ENCODE results near the gene PARP8. TPM values are rescaled to one million over a fixed set of nuclear protein-coding genes. Genes with fewer than 3 reads are reported as not detected.
A peak's percentile ranks its signal among the peaks of the same experiment; 100 is the strongest.

Gene PARP8
- total RNA-seq, 2 experiments from 2014 or later, result 100 to 110 TPM

DNA sequence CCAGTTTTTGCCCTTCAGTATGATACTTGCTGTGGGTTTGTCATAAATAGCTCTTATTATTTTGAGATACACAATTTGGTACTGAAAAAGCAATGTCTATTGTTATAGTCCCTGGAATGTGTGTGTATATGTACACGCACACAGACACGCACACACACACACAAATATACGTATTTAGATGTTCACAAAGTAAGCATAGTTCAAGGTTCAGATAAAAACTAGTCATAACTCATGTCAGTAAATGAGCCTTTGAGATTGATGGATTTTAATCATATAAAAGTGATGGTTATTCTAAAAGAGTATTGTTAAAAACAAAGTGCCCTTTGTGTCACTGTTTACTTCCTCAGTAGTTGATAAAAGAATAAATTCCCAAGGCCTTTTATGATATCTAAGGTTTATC lies 147.3 kb downstream of the PARP8 start:
- POLR2A ChIA-PET, result no interaction called here
- Mint-ChIP-seq H3K9me3 (peaks cover 4% of the 10 kb centered on the region), H3K36me3 (ENCODE audit: low read depth) (peaks cover 46% of the 10 kb centered on the region), H3K4me3 (no peak overlapping the region), H3K27me3 (no peaks in the 10 kb centered on the region), H3K4me1 (no peaks in the 10 kb centered on the region), H3K27ac (peak overlapping the region; percentile 50)
- CTCF ChIA-PET, result no interaction called here
- no peak for DNase-seq

DNA sequence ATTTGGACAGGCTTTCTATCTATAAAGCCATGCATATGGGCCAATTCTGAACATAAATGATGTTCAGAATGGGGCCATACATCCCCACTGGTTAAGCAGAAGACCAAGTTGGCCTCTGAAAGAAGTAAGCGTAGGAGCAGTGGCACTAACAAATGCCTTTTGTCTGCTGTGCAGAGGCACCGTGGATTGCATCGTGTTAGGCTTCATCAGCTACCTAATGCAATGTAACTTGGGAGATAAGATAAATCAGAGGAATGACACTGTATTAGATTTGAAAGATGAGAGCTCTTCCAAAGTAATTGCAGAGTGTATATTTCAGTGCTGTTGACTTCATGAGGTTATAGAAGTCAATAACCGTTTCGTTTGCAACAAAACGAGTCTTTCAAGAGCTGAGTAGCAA lies 148.1 kb downstream of the PARP8 start:
- ChIA-PET POLR2A (no interaction called here), CTCF (no interaction called here)
- H3K4me3 Mint-ChIP-seq, result no peak overlapping the region
- no peak for DNase-seq
- H3K9me3 Mint-ChIP-seq, result peaks cover 4% of the 10 kb centered on the region
- peaks cover 51% of the 10 kb centered on the region for H3K36me3 Mint-ChIP-seq (ENCODE audit: low read depth)
- no peak overlapping the region for H3K27ac Mint-ChIP-seq
- no peaks in the 10 kb centered on the region for H3K27me3 Mint-ChIP-seq
- H3K4me1 Mint-ChIP-seq, result no peaks in the 10 kb centered on the region

DNA sequence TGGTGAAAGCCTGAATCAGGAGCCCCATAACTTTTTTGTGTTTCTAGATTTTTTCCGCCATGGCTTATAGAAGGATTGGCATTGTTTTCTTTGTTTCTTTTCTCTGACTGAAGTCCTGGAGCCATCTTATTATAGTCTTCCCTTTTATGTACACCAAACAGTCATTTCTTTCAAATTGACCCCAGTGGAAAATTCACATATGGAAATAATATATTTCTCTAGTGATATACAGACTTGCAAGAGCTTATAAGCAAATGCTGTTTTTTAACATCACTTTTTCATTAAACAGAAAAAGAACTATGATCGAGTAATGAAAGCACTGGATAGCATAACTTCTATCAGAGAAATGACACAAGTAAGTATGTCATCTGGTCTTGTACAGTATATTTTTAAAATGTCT lies 155.6 kb downstream of the PARP8 start:
- Mint-ChIP-seq H3K4me3 (no peak overlapping the region), H3K36me3 (ENCODE audit: low read depth) (peaks cover 67% of the 10 kb centered on the region), H3K9me3 (no peaks in the 10 kb centered on the region), H3K27me3 (no peaks in the 10 kb centered on the region), H3K27ac (no peak overlapping the region), H3K4me1 (no peaks in the 10 kb centered on the region)
- no peak for DNase-seq
- ChIA-PET CTCF (no interaction called here), POLR2A (no interaction called here)

DNA sequence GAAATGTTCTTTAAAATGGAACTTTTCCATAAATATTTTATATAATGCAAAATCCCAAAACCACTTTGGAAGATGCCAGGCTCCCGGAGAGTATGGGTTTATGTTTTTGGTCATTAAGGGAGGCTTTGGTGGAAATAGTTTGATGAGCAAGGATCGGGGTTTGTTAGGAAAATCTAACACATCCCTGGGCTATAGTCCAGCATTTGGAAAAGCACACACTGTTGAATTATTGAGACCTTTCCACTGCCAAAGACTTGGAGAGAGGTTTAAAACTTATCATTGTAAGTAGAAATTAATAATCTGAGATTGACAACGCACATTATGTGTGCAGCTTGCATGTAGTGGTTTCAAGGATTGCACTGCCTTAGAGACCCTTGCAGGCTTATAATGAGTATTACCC lies 156.3 kb downstream of the PARP8 start:
- no peaks in the 10 kb centered on the region for H3K27me3 Mint-ChIP-seq
- H3K27ac Mint-ChIP-seq, result no peak overlapping the region
- peaks cover 69% of the 10 kb centered on the region for H3K36me3 Mint-ChIP-seq (ENCODE audit: low read depth)
- no peak overlapping the region for H3K4me3 Mint-ChIP-seq
- ChIA-PET POLR2A (no interaction called here), CTCF (no interaction called here)
- no peaks in the 10 kb centered on the region for H3K4me1 Mint-ChIP-seq
- H3K9me3 Mint-ChIP-seq, result no peaks in the 10 kb centered on the region
- no peak for DNase-seq

DNA sequence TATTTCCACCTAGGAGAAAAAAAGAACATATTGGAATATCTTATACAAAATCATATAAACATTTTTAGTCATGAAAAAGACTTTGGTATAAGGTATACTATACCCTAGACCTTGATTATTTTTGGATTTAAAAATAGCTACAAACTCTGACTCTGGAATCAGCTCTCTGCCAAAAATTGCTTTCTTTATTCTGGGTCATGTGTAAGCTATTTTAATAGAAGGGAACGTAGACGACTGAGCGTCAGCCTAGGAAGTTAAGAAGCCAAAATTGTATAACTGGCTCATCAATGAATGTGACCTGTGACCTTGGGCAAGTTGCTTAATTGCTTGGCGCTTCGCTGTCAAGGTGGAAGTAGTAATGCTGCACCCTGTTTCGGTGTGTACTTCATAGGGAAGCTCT lies 157.1 kb downstream of the PARP8 start:
- POLR2A ChIA-PET, result no interaction called here
- Mint-ChIP-seq H3K4me1 (no peaks in the 10 kb centered on the region), H3K36me3 (ENCODE audit: low read depth) (peaks cover 73% of the 10 kb centered on the region), H3K9me3 (no peaks in the 10 kb centered on the region), H3K4me3 (no peak overlapping the region), H3K27ac (no peak overlapping the region), H3K27me3 (no peaks in the 10 kb centered on the region)
- CTCF ChIA-PET, result no interaction called here
- no peak for DNase-seq

DNA sequence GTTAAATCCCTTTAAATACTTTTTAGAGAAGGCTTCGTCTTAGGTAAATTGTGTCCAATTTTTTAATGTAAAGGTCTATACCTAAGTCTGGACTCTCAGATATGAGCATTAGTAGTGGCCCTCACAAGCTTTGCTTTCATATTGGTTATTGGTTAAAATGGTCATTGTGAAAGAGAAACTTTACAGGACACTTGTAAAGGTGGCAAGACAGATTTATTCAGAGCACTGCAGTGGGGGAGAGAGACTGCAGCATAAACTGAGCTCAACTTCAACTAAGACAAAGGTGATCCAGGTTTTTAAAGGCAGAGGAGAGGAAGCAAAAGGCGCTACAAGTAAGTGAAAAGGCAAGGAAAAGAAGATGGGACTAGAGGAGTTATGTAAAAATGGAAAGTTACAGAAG lies 157.7 kb downstream of the PARP8 start:
- Mint-ChIP-seq H3K4me3 (no peak overlapping the region), H3K27me3 (no peaks in the 10 kb centered on the region), H3K4me1 (no peaks in the 10 kb centered on the region), H3K9me3 (no peaks in the 10 kb centered on the region), H3K36me3 (ENCODE audit: low read depth) (peaks cover 72% of the 10 kb centered on the region), H3K27ac (no peak overlapping the region)
- ChIA-PET POLR2A (no interaction called here), CTCF (no interaction called here)
- DNase-seq, result no peak

DNA sequence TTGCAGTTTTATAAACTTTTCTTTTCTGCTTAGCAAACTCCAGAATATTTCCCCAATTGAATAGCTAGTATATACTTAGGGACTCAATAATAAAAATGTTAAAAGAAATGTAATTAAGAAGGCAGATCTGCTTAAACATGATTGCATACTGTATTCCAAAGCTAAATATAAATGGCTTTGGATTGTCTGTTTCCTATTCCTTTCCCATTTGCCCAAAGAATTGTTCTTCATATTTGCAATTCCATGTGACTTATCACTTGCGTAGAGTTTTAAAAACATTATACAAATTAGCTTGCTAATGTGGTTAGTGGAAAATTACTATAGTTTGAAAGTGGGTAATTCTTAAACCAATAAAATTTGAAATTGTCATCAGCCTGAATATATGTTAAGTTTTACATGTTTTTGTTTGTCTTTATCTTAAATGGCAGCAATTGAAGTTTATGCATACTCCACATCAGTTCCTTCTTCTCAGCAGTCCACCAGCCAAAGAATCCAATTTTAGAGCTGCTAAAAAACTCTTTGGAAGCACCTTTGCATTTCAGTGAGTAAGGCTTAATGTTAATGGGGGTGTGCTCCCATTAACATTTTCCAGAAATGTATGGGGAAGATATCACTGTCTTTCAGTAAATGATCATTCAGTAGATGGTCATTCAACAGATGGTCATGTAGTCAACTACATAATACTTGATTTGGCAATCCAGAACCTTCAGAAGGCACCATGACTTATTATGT lies 161.2 kb downstream of the PARP8 start:
- H3K4me1 Mint-ChIP-seq, result no peaks in the 10 kb centered on the region
- no peak overlapping the region for H3K27ac Mint-ChIP-seq
- H3K4me3 Mint-ChIP-seq, result no peak overlapping the region
- ChIA-PET CTCF (no interaction called here), POLR2A (no interaction called here)
- no peaks in the 10 kb centered on the region for H3K9me3 Mint-ChIP-seq
- H3K36me3 Mint-ChIP-seq (ENCODE audit: low read depth), result peaks cover 55% of the 10 kb centered on the region
- no peak for DNase-seq
- no peaks in the 10 kb centered on the region for H3K27me3 Mint-ChIP-seq

DNA sequence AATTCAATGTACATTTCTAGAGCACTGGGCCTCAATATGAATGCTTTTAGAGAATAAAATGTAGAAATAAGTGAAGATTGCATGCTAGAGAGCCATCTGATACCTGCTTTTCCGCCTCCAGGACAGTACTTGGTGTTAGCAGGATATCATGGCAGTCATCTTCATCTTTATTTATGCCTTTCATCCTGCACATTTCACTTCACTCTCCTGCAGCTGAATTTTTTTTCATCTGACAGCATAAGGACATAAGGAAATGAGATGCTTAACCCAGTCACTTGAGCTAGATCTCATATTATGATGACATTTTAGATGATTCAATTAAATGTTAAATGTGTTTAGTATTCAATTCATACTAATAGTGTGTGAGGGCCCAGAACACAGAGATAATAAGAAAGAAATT lies 162.6 kb downstream of the PARP8 start:
- Mint-ChIP-seq H3K27ac (no peak overlapping the region), H3K4me3 (no peak overlapping the region), H3K9me3 (no peaks in the 10 kb centered on the region), H3K4me1 (no peaks in the 10 kb centered on the region), H3K27me3 (no peaks in the 10 kb centered on the region), H3K36me3 (ENCODE audit: low read depth) (peaks cover 47% of the 10 kb centered on the region)
- POLR2A ChIA-PET, result no interaction called here
- DNase-seq, result no peak
- CTCF ChIA-PET, result no interaction called here

DNA sequence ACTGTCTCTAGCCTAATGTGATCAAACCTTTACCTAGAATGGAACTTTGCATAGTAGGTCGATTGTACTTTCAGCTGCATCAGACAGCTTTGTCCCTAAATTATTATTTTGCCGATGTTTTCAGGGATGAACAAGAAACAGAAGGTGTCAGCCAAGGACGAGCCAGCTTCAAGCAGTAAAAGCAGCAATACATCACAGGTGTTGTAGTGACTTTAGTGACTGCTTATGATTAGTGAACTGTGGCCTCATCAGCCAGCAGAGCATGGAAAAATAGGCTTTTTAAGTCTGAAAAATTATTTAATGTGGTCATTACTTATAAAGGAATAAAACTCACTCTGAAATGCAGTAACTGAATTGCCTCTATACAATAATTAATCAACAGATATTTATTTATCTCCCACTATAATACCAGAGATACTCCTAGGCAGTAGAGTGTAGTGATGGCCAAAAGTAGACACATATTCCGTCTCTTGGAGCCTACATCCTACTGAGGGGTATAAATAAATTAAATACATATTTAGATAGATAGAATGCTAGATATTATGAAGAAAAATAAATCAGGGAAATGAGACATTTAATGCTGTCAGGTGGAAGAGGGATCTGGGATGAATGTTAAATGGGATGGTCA lies 166.3 kb downstream of the PARP8 start:
- peaks cover 48% of the 10 kb centered on the region for H3K36me3 Mint-ChIP-seq (ENCODE audit: low read depth)
- CTCF ChIA-PET, result no interaction called here
- H3K9me3 Mint-ChIP-seq, result no peaks in the 10 kb centered on the region

DNA sequence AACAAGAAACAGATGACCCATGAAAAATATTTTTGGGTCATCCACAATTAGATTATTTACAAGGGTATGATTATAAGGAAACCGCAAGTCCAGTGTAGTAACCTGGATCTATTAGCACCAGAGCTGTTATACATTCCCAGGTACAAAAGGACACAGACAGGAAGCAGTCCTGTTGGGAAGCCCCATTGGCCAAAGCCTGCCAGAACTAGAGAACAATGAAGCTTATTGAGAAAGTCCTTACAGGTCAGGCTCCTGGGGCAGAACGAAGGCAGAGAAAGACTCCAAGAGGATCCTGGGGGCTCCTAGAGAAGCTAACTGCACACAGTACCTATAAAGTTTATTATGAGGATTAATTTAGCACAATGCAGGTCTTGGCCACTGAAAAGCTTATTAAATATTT lies 169.9 kb downstream of the PARP8 start:
- peaks cover 50% of the 10 kb centered on the region for H3K36me3 Mint-ChIP-seq (ENCODE audit: low read depth)

More for the DNA sequence above, 166.3 kb downstream of the PARP8 start:
- POLR2A ChIA-PET, result no interaction called here
- DNase-seq, result no peak
- no peaks in the 10 kb centered on the region for H3K27me3 Mint-ChIP-seq
- H3K27ac Mint-ChIP-seq, result no peak overlapping the region
- no peaks in the 10 kb centered on the region for H3K4me1 Mint-ChIP-seq
- H3K4me3 Mint-ChIP-seq, result no peak overlapping the region

DNA sequence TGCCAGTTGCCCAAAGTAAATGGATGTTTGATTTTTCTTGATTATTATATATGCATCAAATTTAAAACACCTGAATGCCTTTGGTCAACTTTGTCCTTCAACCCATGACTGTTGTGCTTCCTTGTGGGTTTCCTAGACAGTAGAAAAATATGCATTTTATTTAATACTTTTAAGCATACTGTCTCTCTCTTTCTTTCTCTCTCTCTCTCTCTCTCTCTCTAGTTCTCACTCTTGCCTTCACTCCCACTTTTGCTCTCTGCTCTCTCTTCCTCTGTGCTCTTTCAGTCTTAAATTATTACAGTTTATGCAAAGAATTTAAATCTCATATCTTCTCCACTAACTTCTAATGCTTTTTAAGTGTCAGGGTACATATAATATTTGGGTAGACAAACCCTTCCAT lies 173.0 kb downstream of the PARP8 start:
- Mint-ChIP-seq H3K4me1 (no peaks in the 10 kb centered on the region), H3K9me3 (no peaks in the 10 kb centered on the region), H3K36me3 (ENCODE audit: low read depth) (peaks cover 57% of the 10 kb centered on the region), H3K4me3 (no peak overlapping the region), H3K27me3 (no peaks in the 10 kb centered on the region), H3K27ac (no peak overlapping the region)
- no peak for DNase-seq
- CTCF ChIA-PET, result no interaction called here
- POLR2A ChIA-PET, result no interaction called here

More for the DNA sequence above, 169.9 kb downstream of the PARP8 start:
- no peaks in the 10 kb centered on the region for H3K9me3 Mint-ChIP-seq
- no peaks in the 10 kb centered on the region for H3K27me3 Mint-ChIP-seq
- ChIA-PET CTCF (interaction anchor here (1.0 kb wide), 1 partner anchor 20 kb away, joined by 3 read pairs; no protein-coding TSS in a partner anchor), POLR2A (no interaction called here)
- no peaks in the 10 kb centered on the region for H3K4me1 Mint-ChIP-seq
- no peak overlapping the region for H3K27ac Mint-ChIP-seq
- no peak for DNase-seq
- H3K4me3 Mint-ChIP-seq, result no peak overlapping the region

DNA sequence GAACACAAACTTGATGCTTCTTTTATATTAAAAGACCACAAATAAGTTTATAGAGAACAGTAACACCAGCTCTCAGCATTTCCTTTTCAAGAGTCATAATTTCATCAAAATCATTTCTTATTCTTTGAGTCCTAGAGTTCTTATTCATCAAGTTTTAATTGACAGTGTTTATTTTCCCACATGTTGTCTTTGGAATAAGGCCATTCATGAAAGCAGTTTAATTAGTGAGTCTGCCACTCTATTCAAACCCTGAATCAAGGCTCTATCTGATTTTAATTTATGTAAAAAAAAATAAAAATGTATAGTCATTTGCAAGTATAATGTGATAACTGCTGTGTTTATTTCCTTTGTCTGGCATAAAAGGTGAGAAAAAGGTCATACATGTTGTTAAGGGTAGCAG lies 176.7 kb downstream of the PARP8 start:
- Mint-ChIP-seq H3K4me3 (no peak overlapping the region), H3K36me3 (ENCODE audit: low read depth) (peaks cover 38% of the 10 kb centered on the region), H3K27me3 (no peaks in the 10 kb centered on the region), H3K27ac (no peak overlapping the region), H3K9me3 (no peaks in the 10 kb centered on the region), H3K4me1 (no peaks in the 10 kb centered on the region)
- POLR2A ChIA-PET, result no interaction called here
- CTCF ChIA-PET, result no interaction called here
- no peak for DNase-seq

DNA sequence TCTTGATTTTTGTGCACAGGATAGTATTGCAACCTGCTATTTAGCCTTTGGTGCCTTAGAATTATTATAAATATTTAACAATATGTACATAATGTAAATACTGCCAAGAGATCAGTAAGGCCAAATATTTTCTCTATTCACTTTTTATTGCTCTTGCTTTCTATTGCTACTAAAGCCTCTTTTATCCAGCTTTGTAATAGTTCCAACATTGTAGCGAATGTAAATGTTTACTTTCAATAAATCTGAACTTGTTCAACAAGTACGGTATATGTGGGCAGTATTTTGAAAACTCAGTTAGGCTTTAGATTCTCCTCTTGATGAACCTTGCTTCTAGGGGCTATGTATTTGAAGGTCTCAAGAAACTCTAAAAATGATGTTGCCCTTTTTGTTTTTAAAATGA lies 179.8 kb downstream of the PARP8 start:
- POLR2A ChIA-PET, result no interaction called here
- Mint-ChIP-seq H3K4me1 (no peaks in the 10 kb centered on the region), H3K36me3 (ENCODE audit: low read depth) (peaks cover 18% of the 10 kb centered on the region), H3K4me3 (no peak overlapping the region), H3K27ac (no peak overlapping the region), H3K27me3 (no peaks in the 10 kb centered on the region), H3K9me3 (no peaks in the 10 kb centered on the region)
- no peak for DNase-seq
- CTCF ChIA-PET, result no interaction called here

DNA sequence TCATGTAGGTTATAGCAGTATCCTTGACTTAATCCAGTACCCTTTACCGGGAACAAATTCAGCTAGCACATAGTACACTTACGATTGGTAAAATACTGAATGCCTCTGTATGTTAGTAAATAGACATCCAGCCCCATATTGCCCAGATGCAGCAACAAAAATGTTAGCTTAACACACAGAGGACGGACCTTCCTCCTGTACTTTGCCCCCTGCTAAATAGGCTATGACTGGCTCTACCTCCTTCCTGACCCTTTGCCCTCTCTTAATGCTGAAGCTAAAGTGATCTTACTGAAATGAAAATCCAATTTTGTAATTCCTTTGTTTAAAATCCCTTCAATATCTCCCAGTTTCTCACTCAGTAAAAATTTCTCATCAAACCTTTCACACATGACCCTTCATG lies 183.1 kb downstream of the PARP8 start:
- POLR2A ChIA-PET, result no interaction called here
- Mint-ChIP-seq H3K36me3 (ENCODE audit: low read depth) (peaks cover 5% of the 10 kb centered on the region), H3K27ac (no peak overlapping the region), H3K4me3 (no peak overlapping the region), H3K27me3 (no peaks in the 10 kb centered on the region), H3K4me1 (peaks cover 7% of the 10 kb centered on the region), H3K9me3 (no peaks in the 10 kb centered on the region)
- CTCF ChIA-PET, result interaction anchor here (0.5 kb wide), 1 partner anchor 312 kb away, joined by 3 read pairs; no protein-coding TSS in a partner anchor
- DNase-seq, result no peak
